Aorta (tissue), 5 donors: ENCODE data around the gene PROX1. TPM values are rescaled to one million over a fixed set of nuclear protein-coding genes. Genes with fewer than 3 reads are reported as not detected.

ENCODE experiments used
- ATAC-seq: fragments of 200-7000 bp; cut with Tn5 transposase; one replicate; pipeline ENCODE4 v1.9.1; 2022; ENCODE audit warnings: moderate library complexity; ENCODE audit not compliant: low FRiP score
- DNase-seq, 2 donors: peaks; one replicate each; pipeline ENCODE4 v3.0.0-alpha.2; 2020
- H3K27ac ChIP-seq, 2 donors: one replicate each; pipeline ENCODE4 v1.5.1; 2013; ENCODE audit warnings: low read length in 2 of 2, mild to moderate bottlenecking in 2 of 2, moderate library complexity in 2 of 2, control low read depth in 1 of 2, inconsistent platforms in 1 of 2, low read depth in 1 of 2
- H3K27me3 ChIP-seq, 2 donors: one replicate each; pipeline ENCODE4 v1.6.1; 2013; ENCODE audit warnings: control low read depth in 1 of 2, low read length in 1 of 2, mild to moderate bottlenecking in 1 of 2, moderate library complexity in 1 of 2; ENCODE audit not compliant: insufficient read depth in 2 of 2, control insufficient read depth in 1 of 2
- H3K36me3 ChIP-seq, 2 donors: one replicate each; pipeline ENCODE4 v1.6.1; 2013; ENCODE audit warnings: control low read depth in 1 of 2, low read length in 1 of 2, mild to moderate bottlenecking in 1 of 2; ENCODE audit not compliant: insufficient read depth in 2 of 2, control insufficient read depth in 1 of 2
- H3K4me1 ChIP-seq, 2 donors: one replicate each; pipeline ENCODE4 v1.6.1; 2013; ENCODE audit warnings: low read length in 2 of 2, control low read depth in 1 of 2, mild to moderate bottlenecking in 1 of 2, moderate library complexity in 1 of 2; ENCODE audit not compliant: insufficient read depth in 2 of 2, control insufficient read depth in 1 of 2
- H3K4me3 ChIP-seq, 2 donors: one replicate each; pipeline ENCODE4 v1.5.1; 2013; ENCODE audit warnings: low read length in 2 of 2, control low read depth in 1 of 2, mild to moderate bottlenecking in 1 of 2
- H3K9me3 ChIP-seq: one replicate; pipeline ENCODE4 v1.6.1; 2013; ENCODE audit warnings: mild to moderate bottlenecking, low read length; ENCODE audit not compliant: control insufficient read depth
- WGBS, 2 donors: extraction: QIAGEN DNeasy Blood & Tissue Kit; methylation state at CpG; one replicate each; pipeline ENCODE4 v1.1.7; 2013; 5-methylcytosine and 5-hydroxymethylcytosine counted together
- intact Hi-C, 2 donors: fragments of 100-400 bp; cut with DNase I; formaldehyde crosslinking; loops; one replicate each; pipeline versions ENCODE4 v1.14.2 to v1.15.0; 2022
- long read RNA-seq, 2 donors: library from polyadenylated mRNA; unstranded; transcript quantifications; one replicate each; pipeline ENCODE4 v2.0.0, GENCODE V29; 2020 to 2021
- polyA plus RNA-seq, 2 donors: library from polyadenylated mRNA; stranded (reverse); fragments of 200-250 nt; gene quantifications; one replicate each; pipeline ENCODE4 v1.2.3, GENCODE V29; 2013
- total RNA-seq, 2 donors: library from RNA; stranded (reverse); fragmentation: NEBNext Ultra II Directional; extraction: Animal tissue kit (Norgen Biotek cat#: 25700); gene quantifications; one replicate each; pipeline ENCODE4 v1.2.1, GENCODE V29; 2021
- donor health status: healthy with polysubstance abuse.
- donor health status: Bipolar disorder and iron deficiency.
- donor health status: DM: no; HTN: no; CAD: no.
- donor health status: DM: no; HTN: no; CAD: no.
- donor health status: DM: yes; HTN: yes; CAD: no.

PROX1 gene, protein sequence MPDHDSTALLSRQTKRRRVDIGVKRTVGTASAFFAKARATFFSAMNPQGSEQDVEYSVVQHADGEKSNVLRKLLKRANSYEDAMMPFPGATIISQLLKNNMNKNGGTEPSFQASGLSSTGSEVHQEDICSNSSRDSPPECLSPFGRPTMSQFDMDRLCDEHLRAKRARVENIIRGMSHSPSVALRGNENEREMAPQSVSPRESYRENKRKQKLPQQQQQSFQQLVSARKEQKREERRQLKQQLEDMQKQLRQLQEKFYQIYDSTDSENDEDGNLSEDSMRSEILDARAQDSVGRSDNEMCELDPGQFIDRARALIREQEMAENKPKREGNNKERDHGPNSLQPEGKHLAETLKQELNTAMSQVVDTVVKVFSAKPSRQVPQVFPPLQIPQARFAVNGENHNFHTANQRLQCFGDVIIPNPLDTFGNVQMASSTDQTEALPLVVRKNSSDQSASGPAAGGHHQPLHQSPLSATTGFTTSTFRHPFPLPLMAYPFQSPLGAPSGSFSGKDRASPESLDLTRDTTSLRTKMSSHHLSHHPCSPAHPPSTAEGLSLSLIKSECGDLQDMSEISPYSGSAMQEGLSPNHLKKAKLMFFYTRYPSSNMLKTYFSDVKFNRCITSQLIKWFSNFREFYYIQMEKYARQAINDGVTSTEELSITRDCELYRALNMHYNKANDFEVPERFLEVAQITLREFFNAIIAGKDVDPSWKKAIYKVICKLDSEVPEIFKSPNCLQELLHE
- total RNA-seq (1 to 10 TPM; 2.5 to 2.6 TPM), polyA plus RNA-seq (1 to 10 TPM in 1 of 2 donors, not detected in 1; 1.5 TPM)
- long read RNA-seq, donor 1, partial matches to known transcripts, result 3 of 5 reads
- long read RNA-seq, donor 1, other reads (novel, unspliced or antisense), result 2 of 5 reads
- long read RNA-seq, donor 2, partial matches to known transcripts, result 0 of 1 reads
- long read RNA-seq, donor 2, other reads (novel, unspliced or antisense), result 1 of 1 reads

DNA sequence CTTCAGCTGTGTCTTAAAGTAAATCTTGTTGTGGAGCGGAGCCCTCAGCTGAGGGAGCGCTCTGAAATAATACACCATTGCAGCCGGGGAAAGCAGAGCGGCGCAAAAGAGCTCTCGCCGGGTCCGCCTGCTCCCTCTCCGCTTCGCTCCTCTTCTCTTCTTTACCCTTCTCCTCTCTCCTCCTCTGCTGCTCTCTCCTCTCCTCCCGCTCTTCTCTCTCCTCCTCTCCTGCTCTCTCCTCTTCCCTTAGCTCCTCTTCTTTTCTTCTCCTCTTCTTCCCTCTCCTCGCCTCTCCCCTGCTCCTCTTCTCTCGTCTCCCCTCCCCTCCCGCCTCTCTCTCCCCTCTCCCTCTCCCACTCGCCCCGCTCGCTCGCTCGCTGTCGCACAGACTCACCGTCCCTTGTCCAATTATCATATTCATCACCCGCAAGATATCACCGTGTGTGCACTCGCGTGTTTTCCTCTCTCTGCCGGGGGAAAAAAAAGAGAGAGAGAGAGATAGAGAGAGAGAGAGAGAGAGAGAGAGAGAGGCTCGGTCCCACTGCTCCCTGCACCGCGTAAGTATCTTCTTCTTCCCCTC is at the start of gene PROX1:
TSS of gene PROX1 (plus strand) at position 47 of the 580 bp plus-strand sequence. CDS start 8,563 bp downstream, outside the sequence.
- intact Hi-C loops, result no loop called here
- ATAC-seq, result peak; percentile 91
- H3K4me1 ChIP-seq, result no peaks in the 10 kb centered on the region

GRCh38 chr1:213938776-213939175 is 49.0 kb upstream of the PROX1 start:
- 73 to 82% methylated on average over 5 of the region's 5 CpGs for WGBS, 2 donors
- no peak overlapping the region for H3K4me3 ChIP-seq
- no peak overlapping the region for H3K27ac ChIP-seq
- no peaks in the 10 kb centered on the region for H3K27me3 ChIP-seq
- ATAC-seq (no peak), DNase-seq (no peak)
- intact Hi-C loops, result no loop called here
- H3K4me1 ChIP-seq, result no peaks in the 10 kb centered on the region
- H3K36me3 ChIP-seq, result no peaks in the 10 kb centered on the region
- peaks cover 1% of the 10 kb centered on the region for H3K9me3 ChIP-seq

More for the DNA sequence above, at the start of gene PROX1:
- no peaks in the 10 kb centered on the region for H3K9me3 ChIP-seq
- H3K36me3 ChIP-seq, result no peaks in the 10 kb centered on the region
- no peak within 1 kb of the TSS for H3K27ac ChIP-seq
- WGBS, 2 donors, result 1% methylated on average over 27 to 29 of the region's 29 CpGs
- no peaks in the 10 kb centered on the region for H3K27me3 ChIP-seq
- peak in 1 of 2 donors; percentile 73 for DNase-seq
- H3K4me3 ChIP-seq, result peak within 1 kb of the TSS; percentile 70 to 72

DNA sequence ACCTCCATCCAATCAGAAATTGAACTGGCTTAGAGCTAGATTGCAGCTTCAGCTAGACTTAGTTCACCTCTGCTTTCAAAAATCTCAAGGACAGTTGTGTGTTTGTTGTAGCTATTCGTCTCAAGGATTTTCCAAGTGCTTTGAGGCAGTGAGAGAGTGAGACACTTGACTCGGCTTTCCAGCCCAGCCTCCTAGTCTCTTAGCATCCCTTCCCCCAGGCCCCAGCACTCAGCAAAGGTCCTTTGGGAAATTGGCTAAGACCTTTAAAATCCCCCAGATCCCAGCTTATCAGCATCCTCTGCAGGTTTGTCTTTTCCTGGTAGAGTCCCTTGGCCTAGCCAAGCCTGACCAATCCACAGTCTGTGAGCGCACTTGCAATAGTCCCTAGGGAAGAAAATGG is 47.9 kb upstream of the PROX1 start:
- H3K27ac ChIP-seq, result no peak overlapping the region
- WGBS, 2 donors, result 81 to 83% methylated on average over 3 of the region's 3 CpGs
- H3K4me1 ChIP-seq, result no peaks in the 10 kb centered on the region
- no peaks in the 10 kb centered on the region for H3K27me3 ChIP-seq
- no peak overlapping the region for H3K4me3 ChIP-seq
- no peaks in the 10 kb centered on the region for H3K36me3 ChIP-seq
- peaks cover 1% of the 10 kb centered on the region for H3K9me3 ChIP-seq
- ATAC-seq (no peak), DNase-seq (no peak)
- intact Hi-C loops, result no loop called here

DNA sequence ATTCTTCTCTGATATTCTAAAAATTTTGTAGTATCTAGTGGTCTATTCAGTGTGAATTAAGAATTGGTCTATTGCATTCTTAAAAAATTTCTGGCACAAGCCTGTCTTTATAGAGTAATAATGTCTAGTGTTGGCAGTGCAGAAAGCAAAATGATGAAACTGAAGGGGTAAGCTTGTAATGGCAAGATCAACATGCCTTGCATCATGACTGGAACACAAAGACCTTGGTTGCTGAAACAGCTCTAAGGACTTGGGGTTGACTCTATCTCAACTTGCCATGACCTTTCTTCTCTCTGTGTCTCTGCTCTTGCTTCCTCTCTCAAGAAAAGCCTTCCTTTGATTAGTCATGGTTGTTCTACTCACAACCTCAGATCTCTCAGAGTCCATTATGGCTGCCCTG is 46.8 kb upstream of the PROX1 start:
- Histone ChIP-seq H3K4me1 (no peaks in the 10 kb centered on the region), H3K9me3 (peaks cover 1% of the 10 kb centered on the region), H3K27me3 (no peaks in the 10 kb centered on the region), H3K4me3 (no peak overlapping the region), H3K36me3 (no peaks in the 10 kb centered on the region), H3K27ac (no peak overlapping the region)
- intact Hi-C loops, result no loop called here
- no peak for DNase-seq
- ATAC-seq, result no peak

GRCh38 chr1:213942061-213942460 is 45.7 kb upstream of the PROX1 start:
- ATAC-seq (no peak), DNase-seq (no peak)
- Histone ChIP-seq H3K4me3 (no peak overlapping the region), H3K4me1 (no peaks in the 10 kb centered on the region), H3K9me3 (peaks cover under 1% of the 10 kb centered on the region), H3K27ac (no peak overlapping the region), H3K36me3 (no peaks in the 10 kb centered on the region), H3K27me3 (no peaks in the 10 kb centered on the region)
- intact Hi-C loops, result no loop called here
- WGBS, 2 donors, result 23 to 37% methylated on average over 3 of the region's 3 CpGs

GRCh38 chr1:213947200-213947801 is 40.5 kb upstream of the PROX1 start:
- no peak for ATAC-seq
- H3K36me3 ChIP-seq, result no peaks in the 10 kb centered on the region
- WGBS, 2 donors, result 39 to 57% methylated on average over 6 of the region's 6 CpGs
- no peaks in the 10 kb centered on the region for H3K27me3 ChIP-seq
- H3K27ac ChIP-seq, result no peak overlapping the region
- no peak overlapping the region for H3K4me3 ChIP-seq
- no peaks in the 10 kb centered on the region for H3K9me3 ChIP-seq
- intact Hi-C loops, result no loop called here
- no peaks in the 10 kb centered on the region for H3K4me1 ChIP-seq
- DNase-seq, result no peak

DNA sequence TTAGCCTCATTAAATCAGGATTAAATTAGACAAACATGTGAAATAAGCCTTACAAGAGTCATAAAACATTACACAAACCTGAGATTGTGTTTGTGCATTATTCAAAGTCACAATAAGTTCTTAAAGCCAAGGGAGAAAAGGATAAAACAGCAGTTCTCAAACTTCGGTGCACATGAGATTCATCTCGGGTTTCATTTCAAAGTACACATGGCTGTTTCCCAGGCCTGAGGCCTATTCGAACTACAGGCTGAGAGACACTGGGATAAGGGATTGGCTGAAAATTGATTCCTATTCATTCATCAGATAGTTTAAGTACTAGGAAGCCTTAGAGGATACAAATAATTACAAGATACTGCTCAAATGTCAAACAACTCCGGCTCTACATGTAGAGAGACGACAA is 35.9 kb upstream of the PROX1 start:
- Histone ChIP-seq H3K27ac (no peak overlapping the region), H3K27me3 (no peaks in the 10 kb centered on the region), H3K4me1 (no peaks in the 10 kb centered on the region), H3K4me3 (no peak overlapping the region), H3K36me3 (no peaks in the 10 kb centered on the region), H3K9me3 (no peaks in the 10 kb centered on the region)
- ATAC-seq (no peak), DNase-seq (no peak)
- intact Hi-C loops, result no loop called here
- WGBS, 2 donors, result 70 to 76% methylated on average over 5 of the region's 5 CpGs

DNA sequence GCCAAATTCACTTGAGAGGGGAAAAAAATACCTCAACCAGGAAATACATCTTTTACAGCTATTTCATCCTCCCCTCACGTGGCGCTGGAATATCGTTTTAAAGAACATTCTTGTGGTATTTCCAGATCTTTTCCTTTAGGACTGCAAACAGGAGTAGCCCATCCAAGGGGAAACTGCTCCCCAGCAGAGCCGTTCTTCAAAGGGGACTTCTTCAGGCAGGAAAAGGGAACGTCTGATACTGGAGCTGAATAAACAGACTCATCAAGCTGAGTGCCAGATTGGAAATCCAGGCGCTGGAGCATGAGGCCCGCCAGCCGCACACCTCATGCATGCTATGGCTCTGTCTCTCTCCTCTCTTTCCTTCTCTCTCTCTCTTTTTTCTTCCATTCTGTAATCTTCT is 34.0 kb upstream of the PROX1 start:
- ATAC-seq, result no peak
- intact Hi-C loops, result no loop called here

More for the DNA sequence above, 34.0 kb upstream of the PROX1 start:
- Histone ChIP-seq H3K9me3 (peaks cover 1% of the 10 kb centered on the region), H3K4me3 (no peak overlapping the region), H3K4me1 (no peaks in the 10 kb centered on the region), H3K27me3 (no peaks in the 10 kb centered on the region), H3K27ac (no peak overlapping the region), H3K36me3 (no peaks in the 10 kb centered on the region)
- no peak for DNase-seq
- WGBS, 2 donors, result 43 to 57% methylated on average over 8 of the region's 8 CpGs
